GM19099 (cell line): Measurements from ENCODE around the gene CHD3.

Source experiments
- POLR2A ChIP-seq: IDR thresholded peaks from 3 replicates; pipeline ENCODE4 v1.6.1; 2011; ENCODE audit warnings: low read depth; ENCODE audit not compliant: insufficient read length; ENCODE audit errors: extremely low read depth

CHD3 gene

DNA sequence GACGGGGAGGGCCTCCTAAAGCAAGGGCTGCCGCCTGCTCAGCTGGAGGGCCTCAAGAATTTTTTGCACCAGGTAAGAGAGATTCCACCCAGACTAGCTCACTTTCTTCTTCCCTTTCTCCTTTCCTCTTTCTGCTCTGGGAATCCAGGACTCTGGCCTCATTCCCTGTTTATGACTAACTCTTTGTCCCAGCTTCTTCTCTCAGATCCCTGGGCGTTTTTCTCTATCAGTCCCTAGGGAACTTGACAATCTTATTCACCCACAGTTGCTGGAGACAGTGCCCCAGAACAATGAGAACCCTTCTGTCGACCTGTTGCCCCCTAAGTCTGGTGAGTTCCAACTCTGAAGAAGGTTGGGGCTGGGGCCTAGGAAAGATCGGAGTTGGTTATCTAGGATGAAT is 59.1 kb downstream of the CHD3 start:
- no peak for TF ChIP-seq POLR2A

DNA sequence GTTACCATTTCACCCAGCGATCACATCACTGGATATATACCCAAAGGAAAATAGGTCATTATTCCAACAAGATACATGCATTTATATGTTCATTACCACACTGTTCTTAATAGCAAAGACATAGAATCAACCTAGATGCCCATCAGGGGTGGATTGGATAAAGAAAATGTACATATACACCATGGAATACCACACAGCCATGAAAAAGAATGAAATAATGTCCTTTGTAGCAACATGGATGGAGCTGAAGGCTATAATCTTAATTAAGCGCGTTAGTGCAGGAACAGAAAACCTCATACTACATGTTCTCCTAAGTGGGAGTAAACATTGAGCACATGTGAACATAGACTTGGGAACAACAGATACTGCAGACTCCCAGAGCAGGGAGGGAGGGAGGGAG is 62.0 kb downstream of the CHD3 start:
- TF ChIP-seq POLR2A, result no peak

DNA sequence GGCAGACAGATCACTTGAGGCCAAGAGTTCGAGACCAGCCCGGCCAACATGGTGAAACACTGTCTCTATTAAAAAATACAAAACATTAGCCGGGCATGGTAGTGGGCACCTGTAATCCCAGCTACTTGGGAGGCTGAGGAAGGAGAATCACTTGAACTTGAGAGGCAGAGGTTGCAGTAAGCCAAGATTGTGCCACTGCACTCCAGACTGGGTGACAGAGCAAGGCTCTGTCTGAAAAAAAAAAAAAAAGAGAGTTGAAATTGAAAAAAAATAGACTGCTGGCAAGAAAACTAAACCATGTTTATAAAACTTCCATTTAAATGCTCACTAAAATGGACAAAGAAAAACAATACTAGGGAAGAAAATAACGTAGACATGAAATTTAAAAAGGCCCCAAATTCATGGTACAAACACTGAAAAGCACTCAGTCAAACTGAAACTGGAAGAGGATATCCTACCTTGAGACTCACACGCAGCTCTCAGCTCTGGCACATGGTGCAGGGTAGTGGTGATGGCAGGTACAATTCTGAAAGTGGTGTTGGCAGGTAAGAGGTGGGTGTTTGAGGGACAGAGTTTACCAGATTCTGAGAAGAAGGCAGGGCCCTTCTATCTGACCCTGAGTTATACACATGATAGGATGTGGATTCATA is 62.7 kb downstream of the CHD3 start:
- TF ChIP-seq POLR2A, result no peak

DNA sequence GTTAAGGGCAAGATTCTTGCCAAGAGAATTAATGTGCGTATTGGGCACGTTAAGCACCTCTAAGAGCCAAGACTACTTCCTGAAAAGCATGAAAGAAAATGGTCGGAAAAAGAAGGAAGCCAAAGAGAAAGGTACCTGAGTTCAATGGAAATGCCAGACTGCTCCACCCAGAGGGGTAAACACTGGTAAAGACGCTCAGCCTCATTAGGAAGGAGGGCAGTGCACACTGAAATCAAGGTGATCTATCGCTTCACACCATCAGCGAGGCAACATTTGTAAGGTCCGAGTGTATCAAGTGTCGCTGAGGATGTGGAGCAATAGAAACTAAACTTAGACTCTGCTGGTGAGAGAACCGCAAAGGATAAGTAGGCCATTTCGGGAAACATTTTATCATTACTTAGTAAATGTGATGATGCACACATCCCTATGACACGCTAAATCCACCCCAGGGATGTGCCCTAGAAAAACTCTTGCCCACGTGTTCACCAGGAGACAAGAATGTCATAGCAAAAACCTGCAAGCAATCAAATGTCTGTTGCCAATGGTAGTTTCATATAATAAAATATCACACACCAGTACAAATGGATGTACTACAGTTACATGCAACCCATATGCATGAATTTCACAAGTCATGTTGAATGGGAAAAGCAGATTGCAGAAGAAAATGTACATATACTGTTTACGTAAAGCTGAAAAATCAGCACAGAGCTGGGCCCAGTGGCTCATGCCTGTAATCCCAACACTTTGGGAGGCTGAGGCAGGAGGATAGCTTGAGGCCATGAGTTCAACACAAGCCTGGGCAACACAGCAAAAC is 67.0 kb downstream of the CHD3 start:
- no peak for TF ChIP-seq POLR2A

DNA sequence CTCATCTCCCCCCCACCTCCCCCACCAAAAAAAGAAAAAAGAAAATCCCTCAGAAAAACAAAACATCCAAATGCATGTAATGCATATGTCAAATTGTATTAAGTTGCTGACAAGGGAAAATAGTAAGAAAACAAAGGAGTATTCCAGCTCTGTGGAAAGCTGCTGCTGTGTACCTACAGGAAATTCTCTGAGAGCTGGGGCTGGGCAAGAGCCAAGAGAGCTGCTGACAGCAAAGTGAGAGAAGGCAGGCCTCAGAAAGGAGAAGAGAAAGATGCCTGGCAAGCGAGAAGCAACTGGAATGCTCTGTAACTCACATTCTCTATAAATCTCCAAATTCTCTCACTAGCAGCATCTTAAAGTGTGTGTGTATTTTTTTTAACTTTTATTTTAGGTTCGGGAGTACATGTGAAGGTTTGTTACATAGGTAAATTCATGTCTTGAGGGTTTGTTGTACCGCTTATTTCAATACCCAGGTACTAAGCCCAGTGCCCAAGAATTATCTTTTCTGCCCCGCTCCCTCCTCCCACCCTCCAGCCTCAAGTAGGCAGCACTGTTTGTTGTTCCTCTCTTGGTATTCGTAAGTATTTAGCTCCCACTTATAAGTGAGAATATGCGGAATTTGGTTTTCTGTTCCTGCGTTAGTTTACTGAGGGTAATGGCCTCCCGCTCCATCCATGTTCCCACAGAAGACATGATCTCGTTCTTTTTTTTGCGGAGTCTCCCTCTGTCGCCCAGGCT is 67.8 kb downstream of the CHD3 start:
- no peak for TF ChIP-seq POLR2A

DNA sequence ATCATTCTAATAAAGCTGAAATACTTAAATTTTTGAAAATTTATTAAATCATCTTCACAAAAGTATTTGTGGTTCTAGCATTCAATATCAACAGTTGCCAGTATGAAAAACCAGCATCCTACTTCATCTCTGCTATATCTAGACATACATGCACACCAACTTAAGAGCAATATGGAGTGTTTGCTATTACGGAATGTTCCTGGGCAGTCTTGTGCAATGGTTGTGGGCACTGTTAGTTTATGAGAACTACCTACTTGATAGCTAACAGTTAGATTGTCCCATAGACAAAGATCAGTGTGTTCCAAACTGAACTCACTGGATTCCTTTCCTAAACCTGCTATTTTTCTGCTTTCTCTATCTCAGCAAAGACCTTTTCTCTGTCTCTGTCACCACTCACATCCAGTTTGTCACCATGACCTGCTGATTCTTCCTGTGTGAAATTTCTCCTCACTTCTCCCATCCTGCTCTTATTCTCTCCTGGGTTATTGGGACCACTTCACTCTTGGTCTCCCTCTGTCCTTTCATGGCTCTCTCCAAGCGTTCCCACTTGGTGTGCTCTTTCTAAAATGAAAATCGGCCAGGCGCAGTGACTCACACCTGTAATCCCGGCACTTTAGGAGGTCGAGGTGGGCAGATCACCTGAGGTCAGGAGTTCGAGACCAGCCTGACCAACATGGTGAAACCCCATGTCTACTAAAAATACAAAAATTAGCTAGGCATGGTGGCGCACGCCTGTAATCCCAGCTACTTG is 71.1 kb downstream of the CHD3 start:
- TF ChIP-seq POLR2A, result no peak

DNA sequence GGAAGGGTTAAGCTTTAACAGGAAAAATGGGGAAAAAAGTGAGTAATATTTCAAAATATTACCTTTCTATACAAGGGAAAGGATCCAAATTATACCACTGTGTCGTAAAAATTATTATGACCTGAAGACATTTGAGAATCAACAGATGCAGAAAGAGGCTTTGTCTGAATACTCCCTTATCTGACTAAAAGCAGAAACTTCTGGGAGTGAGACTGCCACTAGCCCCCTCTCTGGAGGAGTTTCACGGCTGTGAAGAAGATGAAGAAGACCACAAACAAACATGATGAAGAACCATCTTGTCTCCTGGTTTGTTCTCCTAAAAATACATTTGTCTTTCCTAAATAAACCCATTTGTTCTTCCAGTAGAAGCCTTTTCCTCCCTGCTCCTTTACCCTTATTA is 72.8 kb downstream of the CHD3 start:
- TF ChIP-seq POLR2A, result no peak
